WERI-Rb-1 (cell line): ENCODE results near the gene AKR1C3.

Experiments
- DNase-seq: peaks from one replicate; pipeline ENCODE4 v3.0.0-alpha.2; 2020
- H3K27ac ChIP-seq: fragments of 250-450 bp; sonication (Bioruptor Pico); 2 replicates; pipeline ENCODE4 v1.5.1; 2020; ENCODE audit warnings: mild to moderate bottlenecking, moderate library complexity
- H3K27me3 ChIP-seq: fragments of 250-450 bp; sonication (Bioruptor Pico); 2 replicates; pipeline ENCODE4 v1.5.1; 2021; ENCODE audit warnings: mild to moderate bottlenecking, low read depth, moderate library complexity; ENCODE audit not compliant: insufficient read depth, severe bottlenecking
- H3K36me3 ChIP-seq: fragments of 250-450 bp; sonication (Bioruptor Pico); 2 replicates; pipeline ENCODE4 v1.5.1; 2020; ENCODE audit warnings: mild to moderate bottlenecking, moderate library complexity
- H3K4me3 ChIP-seq: 2 replicates; pipeline ENCODE4 v1.5.1; 2011; ENCODE audit warnings: low read depth, mild to moderate bottlenecking, control low read depth, low read length
- H3K9me3 ChIP-seq: fragments of 250-450 bp; sonication (Bioruptor Pico); 2 replicates; pipeline ENCODE4 v1.5.1; 2021; ENCODE audit warnings: mild to moderate bottlenecking, moderate library complexity; ENCODE audit not compliant: severe bottlenecking
- CTCF ChIP-seq: IDR thresholded peaks from 2 replicates; pipeline ENCODE4 v1.5.1; 2011; ENCODE audit warnings: low read depth, mild to moderate bottlenecking, control low read depth, inconsistent platforms, low read length

Gene AKR1C3

GRCh38 chr10:5088703-5089261 is 5.4 kb upstream of the AKR1C3 start:
- H3K27ac ChIP-seq = no peak overlapping the region
- H3K27me3 ChIP-seq = no peaks in the 10 kb centered on the region
- DNase-seq = no peak
- no peaks in the 10 kb centered on the region for H3K36me3 ChIP-seq
- no peak overlapping the region for H3K4me3 ChIP-seq
- H3K9me3 ChIP-seq = no peaks in the 10 kb centered on the region
- TF ChIP-seq CTCF = no peak

GRCh38 chr10:5089865-5090264 is 4.3 kb upstream of the AKR1C3 start:
- TF ChIP-seq CTCF = no peak
- Histone ChIP-seq H3K36me3 (no peaks in the 10 kb centered on the region), H3K4me3 (no peak overlapping the region), H3K27ac (no peak overlapping the region), H3K9me3 (no peaks in the 10 kb centered on the region), H3K27me3 (no peaks in the 10 kb centered on the region)
- no peak for DNase-seq

DNA sequence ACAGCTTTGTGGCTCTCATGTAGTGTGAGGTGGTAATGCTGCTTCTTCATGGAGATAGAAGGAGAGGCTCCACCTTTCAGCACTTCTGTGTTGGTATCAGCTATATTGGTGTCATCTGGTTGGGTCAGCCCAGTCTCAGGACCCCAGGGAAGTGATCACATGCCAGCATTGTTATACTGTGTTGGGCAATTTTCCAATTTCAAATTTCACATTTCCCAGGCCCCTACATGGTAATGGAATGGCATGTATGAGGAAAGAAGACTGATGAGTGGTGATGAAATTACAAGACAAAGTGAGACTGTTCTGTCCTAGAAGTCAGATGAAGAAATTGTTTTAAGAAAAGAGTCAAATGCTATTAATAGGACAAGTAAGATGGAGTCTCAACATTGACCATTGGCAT is 3.7 kb upstream of the AKR1C3 start:
- Histone ChIP-seq H3K27me3 (no peaks in the 10 kb centered on the region), H3K27ac (no peak overlapping the region), H3K36me3 (no peaks in the 10 kb centered on the region), H3K9me3 (no peaks in the 10 kb centered on the region), H3K4me3 (no peak overlapping the region)
- DNase-seq = no peak
- TF ChIP-seq CTCF = no peak

DNA sequence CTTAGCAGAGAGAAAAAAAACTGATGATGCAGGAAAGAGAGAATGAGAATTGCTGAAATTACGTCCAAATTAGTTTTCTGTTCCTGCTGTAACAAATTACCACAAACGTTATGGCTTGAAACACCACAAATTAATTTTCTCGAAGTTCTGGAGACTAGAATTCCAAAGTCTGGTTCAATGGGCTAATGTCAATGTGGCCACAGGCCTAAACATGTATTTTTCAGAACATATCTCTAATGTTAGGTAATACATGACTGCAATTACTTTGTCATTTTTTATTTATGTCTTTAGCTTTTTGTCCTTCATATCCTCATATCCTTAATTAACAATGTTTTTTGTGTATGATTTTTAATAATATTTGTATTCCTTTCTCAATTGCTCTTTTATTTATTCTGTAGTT is 3.0 kb upstream of the AKR1C3 start:
- Histone ChIP-seq H3K27me3 (no peaks in the 10 kb centered on the region), H3K27ac (no peak overlapping the region), H3K36me3 (no peaks in the 10 kb centered on the region), H3K4me3 (no peak overlapping the region), H3K9me3 (no peaks in the 10 kb centered on the region)
- TF ChIP-seq CTCF = no peak
- no peak for DNase-seq

DNA sequence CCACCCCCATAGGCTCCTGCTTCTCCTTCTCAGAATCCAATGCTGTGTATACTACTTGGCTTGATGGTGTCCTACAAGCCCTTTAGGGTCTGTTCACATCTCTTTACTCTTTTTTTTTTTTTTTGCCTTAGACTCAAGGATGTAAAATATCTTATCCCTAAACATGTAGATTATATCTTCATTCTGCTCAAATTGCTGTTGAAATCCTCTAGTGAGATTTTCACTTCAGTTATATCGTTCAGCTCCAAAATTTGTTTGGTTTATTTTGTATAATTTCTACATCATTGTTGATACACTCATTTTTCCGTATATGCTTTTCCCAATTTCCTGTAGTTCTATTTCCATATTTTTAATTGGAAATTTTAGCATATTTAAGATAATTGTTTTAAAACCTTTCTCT is 1.8 kb upstream of the AKR1C3 start:
- no peak for DNase-seq
- H3K4me3 ChIP-seq = no peak overlapping the region
- H3K27ac ChIP-seq = no peak overlapping the region
- no peaks in the 10 kb centered on the region for H3K27me3 ChIP-seq
- no peaks in the 10 kb centered on the region for H3K9me3 ChIP-seq
- no peak for TF ChIP-seq CTCF
- H3K36me3 ChIP-seq = no peaks in the 10 kb centered on the region
